Left ventricle myocardium superior (tissue), 1 donor: Measurements from ENCODE around the gene NXPH4. TPM values are rescaled to one million over a fixed set of nuclear protein-coding genes. Genes with fewer than 3 reads are reported as not detected.

ENCODE experiments used
- ATAC-seq: fragments of 200-7000 bp; cut with Tn5 transposase; one replicate; pipeline ENCODE4 v1.9.1; 2020; ENCODE audit warnings: mild to moderate bottlenecking, moderate library complexity
- DNase-seq: peaks from one replicate; pipeline ENCODE4 v3.0.0-alpha.2; 2020
- intact Hi-C: fragments of 100-400 bp; cut with micrococcal nuclease; formaldehyde crosslinking; loops from one replicate; pipeline ENCODE4 v1.11.0; 2022
- total RNA-seq: library from RNA; stranded (reverse); fragmentation: NEBNext Ultra II Directional; extraction: Animal tissue kit (Norgen Biotek cat#: 25700); gene quantifications from one replicate; pipeline ENCODE4 v1.2.1, GENCODE V29; 2021
- donor health status: DM: no; HTN: yes; CAD: no; lungs with severe emphysema.

NXPH4 gene
- total RNA-seq, 1 donor from 2014 or later = 1.8 TPM

DNA sequence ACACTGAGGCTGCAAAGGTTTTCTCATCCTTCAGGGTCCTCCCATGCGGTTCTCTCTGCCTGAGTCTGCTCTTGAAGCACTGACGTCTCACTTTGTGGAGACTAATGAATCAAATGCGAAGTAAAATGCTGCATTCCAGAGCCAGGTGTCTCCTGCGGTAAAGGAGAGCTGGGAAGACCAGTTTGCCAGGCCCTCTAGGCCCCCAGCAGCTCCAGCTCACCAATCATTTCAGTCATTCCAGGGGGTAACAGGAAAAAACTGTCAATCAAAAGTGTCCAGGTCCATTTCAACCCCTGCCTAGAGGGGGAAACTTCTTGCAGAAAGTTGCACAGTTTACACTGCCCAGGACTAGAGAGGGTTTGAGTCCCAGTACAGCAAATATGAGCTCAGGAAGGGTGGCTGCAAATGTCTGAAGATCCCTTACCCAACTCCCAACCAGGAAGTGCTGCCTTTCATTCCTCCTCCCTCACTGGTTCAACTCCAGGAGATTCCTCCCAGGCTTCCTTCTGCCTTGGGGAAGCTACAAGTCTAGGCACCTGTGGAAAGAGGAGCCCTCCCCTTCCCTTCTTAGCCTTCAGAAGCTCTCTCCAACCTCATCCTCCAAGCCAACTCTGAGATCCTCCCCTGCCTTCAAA is 2.7 kb upstream of the NXPH4 start:
- intact Hi-C loops = no loop called here
- ATAC-seq (no peak), DNase-seq (no peak)

DNA sequence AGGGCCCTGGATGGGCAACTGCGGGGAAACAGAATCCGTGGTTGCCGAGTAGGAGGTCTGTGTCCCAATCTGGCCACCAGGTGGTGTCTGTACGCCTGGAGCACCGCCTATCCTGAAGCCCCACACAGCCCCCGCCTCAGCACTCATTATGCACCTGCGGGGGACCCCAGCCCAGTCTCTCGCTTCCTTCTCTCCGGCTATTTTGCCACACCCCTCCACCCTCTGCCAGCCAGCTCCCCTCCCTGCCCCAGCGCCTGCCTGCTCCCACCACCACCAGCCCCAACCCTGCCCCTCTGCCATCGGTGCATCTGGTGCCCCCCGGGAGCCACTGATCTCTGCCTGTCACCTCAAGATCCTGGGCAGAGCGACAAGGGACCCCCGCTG is 2.2 kb upstream of the NXPH4 start:
- DNase-seq = peak; percentile 74
- intact Hi-C loops = no loop called here
- peak; percentile 67 for ATAC-seq

DNA sequence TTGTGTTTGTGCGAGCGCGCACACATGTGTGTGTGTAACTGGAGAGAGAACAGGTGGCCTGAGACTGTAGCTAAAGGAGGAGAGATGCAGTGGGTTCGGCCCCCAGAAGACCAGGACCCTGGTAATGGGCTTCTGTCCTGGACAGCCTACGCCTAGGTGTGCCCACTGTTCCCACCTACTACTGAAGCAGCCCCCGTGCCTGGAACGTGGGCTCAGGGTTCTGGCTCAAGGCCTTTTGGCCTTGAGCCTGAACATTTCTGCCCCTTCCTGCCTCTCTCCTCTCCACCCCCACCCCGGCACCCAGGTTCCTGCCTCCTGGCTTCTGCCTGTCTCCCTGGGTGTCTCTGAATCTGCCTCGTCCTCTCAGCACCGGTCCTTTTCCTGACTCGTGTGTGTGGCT is 1.5 kb upstream of the NXPH4 start:
- ATAC-seq (no peak), DNase-seq (no peak)
- intact Hi-C loops = no loop called here

DNA sequence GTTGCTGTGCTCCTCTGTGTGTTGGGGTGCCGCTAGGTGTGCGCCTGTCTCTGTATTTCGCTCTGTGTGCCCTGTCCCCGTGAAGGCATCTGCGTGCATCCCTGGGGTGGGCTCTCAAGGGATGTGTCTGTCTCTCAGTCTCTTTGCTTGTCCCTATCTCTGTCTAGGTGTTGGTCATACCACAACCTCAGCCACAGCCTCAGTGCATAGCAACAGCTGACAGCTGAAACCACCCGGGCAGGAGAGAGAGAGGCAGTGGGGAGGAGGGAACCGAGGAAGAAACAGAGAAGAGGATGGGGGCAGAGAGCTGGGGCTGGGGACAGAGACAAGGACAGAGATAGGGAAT is 953 bp upstream of the NXPH4 start:
- ATAC-seq (no peak), DNase-seq (no peak)

DNA sequence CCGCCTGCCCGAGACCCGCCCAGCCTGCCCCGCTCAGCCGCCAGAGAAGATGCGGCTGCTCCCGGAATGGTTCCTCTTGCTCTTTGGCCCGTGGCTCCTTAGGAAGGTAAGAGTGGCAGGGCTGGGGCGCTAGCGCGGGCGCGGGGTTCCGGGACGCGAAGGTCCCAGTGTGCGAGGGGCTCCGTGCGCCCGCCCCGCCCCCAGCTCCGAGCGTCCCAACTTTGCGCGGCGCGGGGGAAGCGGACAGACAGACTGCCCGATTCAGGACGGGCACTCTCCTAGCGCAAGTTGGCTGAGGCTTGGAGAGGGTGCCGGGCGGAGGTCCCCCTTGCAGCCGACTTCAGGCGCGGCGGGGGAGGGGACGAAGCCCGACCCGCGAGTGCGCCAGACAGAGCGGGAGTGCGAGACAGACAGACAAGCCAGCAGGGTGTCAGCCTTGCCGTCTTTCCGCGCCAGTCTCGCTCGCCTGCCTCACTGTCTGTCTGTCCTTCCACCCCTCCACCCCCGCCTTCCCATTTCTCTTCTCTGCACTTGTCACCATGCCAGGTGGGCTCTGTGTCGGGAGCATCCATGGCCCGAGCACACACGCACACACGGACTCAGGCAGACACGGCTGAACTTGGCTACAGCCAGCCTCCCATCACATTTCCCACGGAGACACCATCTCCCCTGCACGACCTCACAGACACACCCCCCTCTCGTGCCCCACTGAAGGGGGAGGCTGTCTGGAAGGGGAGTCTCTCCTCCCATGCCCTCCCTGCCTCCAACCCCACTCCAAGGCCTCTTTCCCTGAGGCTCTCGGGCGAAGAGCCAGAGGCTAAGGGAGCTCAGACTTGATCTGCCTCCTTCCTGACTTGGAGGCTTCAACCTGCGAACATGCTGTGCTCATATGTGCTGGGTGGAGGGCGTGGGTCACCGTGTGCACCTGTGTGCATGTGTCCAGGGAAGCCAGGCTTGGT is 606 bp downstream of the NXPH4 start:
- DNase-seq (no peak), ATAC-seq (no peak)
- intact Hi-C loops = no loop called here

More for the DNA sequence above, 953 bp upstream of the NXPH4 start:
- intact Hi-C loops = no loop called here

DNA sequence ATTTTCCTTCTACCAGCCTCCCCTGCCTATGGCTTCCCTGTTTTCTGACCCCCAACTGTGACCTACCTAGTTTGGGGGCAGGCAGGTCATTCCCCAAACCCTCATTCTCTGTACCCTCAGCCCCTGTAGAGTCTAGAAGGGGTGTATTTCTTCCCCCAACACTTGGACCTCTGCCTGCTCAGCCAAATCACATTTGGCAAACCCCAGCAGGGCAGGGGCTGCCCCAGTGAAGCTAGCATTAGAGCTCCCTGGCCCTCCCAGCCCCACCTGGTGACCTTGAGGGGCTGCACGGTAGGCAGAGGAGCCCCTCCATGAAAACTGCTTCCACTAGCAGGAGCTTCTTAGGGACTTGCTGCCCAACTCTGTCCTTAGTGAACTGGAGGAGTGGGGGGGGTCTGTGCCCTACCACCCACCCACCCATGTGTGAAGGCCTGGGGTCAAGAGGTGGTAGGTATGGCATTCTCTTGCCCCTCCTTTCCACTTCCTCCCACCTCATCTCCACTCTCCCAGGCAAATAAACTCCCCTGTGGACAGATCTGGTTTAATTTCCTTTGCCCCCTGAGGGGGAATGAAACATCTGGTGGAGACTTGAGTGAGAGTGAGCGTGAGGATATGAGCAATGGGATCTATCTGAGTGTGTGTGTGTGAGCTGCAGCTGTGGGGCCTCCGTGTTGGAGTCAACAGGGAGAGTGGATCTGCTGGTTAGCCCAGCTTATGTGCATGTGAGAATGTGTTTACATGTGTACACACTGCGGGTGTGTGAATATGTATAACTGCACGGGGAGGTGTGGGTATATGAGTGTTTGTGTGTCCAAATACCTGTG is 1.6 kb downstream of the NXPH4 start:
- ATAC-seq (no peak), DNase-seq (no peak)
- intact Hi-C loops = no loop called here

DNA sequence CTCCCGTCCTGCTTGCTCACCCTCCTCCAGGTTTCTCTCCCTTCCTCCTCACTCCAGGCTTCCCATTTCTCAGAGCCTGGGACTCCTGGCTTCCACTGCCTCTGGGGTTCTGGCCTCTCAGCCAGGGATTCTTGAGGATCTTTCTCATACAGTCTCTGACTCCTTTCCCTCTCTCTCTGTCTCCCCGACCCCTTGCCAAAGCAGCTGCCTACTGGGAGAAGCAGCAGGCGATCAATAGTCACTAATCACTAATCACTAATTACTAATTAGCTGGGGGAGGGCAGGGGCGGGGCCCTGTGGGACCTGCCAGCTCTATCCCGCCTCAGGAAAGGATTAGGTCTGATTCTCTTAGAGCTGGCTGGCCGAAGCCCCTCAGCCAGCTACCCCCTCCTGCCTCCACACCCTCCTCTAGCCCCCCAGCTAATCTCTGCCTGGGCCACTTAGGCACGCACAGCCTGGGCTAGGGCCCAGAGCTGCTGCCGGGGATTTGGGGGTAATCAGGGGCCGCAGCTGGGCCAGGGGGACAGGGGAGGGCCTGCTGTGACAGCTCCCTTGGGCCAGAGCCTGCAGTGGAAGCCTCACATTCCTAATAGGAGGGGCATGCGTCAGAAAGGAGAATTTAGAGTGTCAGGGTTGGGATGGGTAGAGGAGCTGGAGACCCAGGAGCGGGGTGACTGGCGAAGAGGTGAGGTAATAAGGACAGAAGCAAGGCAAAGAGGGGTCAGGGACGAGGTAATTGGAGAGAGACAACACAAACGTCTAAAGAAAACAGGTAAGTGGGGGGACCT is 2.8 kb downstream of the NXPH4 start:
- DNase-seq = no peak
- no peak for ATAC-seq
- intact Hi-C loops = no loop called here

DNA sequence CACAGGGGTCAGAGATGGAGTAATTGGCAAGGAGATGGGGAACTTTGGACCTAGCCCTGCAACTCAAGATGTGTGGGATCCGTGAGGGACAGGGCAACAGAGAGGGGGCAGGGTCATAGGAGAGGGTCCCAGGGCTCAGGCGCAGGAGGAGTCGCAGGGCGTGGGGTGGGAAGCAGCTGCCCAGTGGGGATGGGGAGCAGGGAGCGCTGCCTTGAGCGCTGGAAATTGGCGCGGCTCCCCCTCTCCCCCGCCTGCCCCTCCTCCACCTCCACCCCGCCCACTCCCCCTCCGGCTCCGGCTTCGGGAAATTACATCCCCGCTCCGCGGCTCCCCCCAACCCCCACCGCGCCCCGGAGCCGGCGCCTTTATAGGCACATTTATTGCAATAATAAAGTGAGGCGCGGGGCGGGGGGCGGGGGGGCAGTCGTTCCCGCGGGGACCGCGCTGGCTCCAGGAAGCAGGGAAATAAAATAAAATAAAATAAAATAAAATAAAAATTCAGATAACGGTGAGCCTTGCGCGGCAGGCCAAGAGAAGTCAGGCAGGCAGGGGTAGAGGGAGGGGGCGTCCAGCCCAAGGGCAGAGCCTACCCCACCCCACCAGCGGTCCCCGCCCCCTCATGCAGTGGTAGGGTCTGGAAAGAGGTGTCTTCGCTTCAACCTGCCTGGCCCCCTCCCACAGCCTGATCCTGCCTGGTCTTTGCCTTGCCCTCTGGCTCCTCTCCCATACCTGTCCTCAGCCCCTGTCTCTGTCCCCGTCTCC is 3.6 kb downstream of the NXPH4 start:
- intact Hi-C loops = no loop called here
- no peak for DNase-seq
- no peak for ATAC-seq

DNA sequence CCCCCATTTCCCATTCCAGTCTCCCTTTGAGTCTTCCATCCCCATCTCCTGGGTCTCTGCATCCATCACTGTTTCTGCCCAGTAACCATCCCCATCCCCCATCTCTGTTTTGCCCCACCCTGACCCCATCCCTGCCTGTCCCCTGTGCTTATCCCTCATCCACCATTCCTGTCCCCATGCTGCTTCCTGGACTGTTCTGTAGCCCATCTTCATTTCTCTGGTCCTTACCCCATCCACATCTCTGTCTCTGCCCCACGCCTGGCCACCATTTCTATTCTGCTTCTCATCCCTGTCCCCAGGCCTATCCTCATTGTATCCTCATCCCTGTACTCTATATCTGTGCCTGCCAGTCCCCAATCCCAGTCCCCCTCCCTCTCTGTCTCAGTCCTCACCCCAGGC is 4.2 kb downstream of the NXPH4 start:
- DNase-seq (no peak), ATAC-seq (no peak)
- intact Hi-C loops = no loop called here

DNA sequence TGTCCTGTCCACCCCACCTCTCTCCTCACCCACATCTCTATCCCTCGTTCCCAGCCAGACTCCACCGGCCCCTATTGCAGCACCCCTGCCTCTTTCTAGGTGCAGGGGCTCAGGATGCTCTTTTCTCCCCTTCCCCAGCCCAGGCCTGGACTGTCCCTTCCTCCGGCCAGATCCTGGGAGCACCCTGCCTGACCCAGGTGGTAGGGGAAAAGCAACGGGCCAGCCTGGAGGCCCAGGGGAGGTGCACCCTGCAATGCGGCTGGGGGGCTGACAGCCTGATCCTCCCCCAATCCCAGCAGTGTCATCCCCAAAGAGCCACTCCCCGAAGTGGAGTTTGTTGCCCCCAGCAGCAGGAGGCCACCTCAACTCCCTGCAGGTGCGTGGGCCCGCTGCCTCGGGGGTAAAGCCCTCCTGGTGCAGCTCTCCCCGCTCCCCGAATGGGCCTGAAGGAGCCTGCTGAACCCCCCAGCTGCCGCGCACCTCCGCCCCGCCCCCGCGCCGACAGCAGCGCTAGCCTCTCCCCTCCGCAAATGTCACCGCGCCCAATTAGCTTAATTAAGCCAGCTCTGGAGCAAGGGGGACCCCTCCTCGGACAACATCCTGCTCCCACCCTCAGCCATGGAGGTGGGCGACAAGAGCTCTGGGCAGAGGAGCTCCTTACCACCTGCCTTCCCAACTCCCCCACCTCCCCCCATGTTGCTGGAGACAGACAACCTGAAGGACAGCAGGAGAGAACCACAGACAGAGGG is 4.7 kb downstream of the NXPH4 start:
- DNase-seq (no peak), ATAC-seq (no peak)
- intact Hi-C loops = no loop called here

DNA sequence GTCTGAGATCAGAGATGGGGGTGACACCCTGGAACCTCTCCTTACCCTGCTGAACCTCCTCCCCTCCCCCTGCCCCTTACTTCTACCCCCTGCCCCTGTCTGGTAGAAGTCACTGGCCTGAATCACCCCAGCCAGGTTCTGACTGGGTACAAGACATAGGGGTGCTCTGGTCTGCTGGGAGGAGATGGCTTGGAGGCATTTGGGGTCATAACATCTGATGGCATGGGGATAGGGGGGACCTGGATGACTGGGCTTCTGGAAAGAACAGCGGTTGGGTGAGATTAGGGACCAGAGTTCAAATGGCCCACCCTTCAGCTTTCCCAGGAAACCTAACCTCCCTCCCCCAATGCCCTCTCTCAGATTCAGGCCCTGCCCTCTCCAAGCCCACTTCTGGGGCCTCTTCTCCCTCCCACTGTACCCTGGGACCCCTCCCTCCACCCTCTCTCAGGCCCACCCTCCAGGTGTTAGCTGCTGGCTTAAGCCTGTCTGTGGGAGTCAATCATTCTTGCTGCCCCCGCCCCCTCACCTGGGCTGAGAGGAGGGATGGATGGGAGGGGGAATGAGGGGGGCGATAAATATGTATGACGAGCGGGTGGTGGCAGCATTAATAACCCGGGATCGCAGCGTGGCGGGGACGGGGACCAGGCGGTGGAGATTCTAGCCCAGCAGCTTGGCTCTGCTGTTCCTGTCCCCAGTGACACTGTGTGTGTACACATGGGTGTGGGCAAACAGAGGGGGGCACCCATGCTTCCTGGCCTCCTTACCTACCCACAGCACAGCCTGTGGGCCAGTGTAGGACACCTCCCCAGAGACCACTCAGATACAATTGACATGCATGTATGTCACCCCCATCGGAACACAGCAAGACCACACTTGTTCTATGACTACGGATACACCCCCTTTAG is 5.9 kb downstream of the NXPH4 start:
- no peak for ATAC-seq
- no peak for DNase-seq
- intact Hi-C loops = no loop called here

DNA sequence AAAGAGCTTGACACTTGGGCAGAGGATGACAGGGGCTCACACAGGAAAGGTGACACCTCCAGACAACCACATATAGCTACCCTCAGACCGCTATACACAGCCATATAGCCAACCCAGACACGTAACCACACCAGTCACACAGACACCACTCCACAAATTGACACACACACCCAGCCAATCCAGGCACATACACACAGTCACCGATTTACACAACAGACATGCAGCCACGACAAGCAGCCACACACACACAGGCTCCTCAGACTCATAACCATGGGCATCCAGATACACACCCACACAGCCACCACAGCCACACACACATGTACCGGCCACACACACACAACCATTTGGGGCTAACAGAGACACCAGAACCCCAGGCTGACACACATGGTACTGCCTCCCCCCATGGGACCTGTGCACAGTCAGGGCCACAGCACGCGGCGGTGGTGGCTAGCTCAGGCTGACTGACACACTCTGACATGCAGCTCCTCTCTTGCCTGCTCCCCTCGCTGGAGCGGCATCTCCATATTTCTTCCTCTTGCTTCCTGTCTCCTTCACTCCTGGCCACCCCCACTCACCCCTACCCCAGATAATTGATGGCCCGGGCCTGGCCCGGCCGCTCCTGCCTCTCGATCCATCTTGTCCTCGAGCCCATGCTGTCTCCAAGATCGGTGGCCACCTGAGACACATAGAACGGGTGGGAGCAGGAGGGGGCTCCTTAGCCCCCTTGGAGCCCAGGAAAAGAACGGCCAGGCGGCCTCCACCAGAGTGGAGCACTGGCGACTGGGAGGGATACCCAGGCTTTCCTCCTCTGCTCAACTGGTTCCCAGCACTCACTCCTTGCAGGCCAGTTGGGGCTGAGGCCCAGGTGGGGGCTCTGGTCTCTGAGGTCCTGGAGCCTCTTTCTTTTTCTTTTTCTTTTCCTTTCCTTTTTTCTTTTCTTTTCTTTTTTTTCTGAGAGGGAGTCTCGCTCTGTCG is 6.9 kb downstream of the NXPH4 start:
- no peak for DNase-seq
- intact Hi-C loops = no loop called here
- no peak for ATAC-seq

DNA sequence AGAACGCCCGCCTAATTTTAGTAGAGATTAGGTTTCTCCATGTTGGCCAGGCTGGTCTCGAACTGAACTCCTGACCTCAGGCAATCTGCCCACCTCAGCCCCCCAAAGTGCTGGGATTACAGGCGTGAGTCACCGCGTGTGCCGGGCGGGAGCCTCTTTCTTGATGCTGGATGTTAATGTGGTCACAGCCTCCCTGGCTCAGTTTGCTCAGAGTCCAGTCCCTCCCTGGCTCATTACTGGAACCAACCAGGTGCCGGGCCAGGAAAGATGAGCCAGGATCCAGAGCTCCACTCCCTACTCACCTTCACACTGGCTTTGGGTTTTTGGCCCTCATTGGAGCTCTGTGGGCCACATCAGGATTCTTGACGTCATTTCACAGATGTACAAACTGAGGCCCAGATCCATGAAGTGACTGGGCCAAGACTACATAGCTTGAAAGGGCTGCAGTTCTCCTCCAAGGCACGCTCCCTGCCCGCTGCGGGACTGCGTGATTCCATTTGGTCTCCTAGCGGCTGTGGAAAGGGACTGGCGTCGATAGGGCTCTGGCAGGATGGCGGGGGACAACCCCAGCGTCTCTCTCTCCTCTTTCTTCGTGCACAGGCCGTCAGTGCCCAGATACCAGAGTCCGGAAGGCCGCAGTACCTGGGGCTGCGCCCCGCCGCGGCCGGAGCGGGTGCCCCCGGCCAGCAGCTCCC is 7.8 kb downstream of the NXPH4 start:
- no peak for ATAC-seq
- DNase-seq = no peak
- intact Hi-C loops = no loop called here

DNA sequence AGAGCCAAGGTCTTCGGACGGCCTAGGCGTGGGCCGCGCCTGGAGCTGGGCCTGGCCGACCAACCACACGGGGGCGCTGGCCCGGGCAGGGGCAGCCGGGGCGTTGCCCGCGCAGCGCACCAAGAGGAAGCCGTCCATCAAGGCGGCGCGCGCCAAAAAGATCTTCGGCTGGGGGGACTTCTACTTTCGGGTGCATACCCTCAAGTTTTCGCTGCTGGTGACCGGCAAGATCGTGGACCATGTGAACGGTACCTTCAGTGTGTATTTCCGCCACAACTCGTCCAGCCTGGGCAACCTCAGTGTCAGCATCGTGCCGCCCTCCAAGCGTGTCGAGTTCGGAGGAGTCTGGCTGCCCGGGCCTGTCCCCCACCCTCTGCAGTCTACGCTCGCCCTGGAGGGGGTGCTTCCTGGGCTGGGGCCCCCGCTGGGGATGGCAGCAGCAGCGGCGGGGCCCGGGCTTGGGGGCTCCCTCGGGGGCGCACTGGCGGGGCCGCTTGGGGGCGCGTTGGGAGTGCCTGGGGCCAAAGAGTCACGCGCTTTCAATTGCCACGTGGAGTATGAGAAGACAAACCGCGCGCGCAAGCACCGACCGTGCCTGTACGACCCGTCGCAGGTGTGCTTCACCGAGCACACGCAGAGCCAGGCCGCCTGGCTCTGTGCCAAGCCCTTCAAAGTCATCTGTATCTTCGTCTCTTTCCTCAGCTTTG is 8.5 kb downstream of the NXPH4 start:
- peak; percentile 40 for ATAC-seq
- intact Hi-C loops = no loop called here

More for the DNA sequence above, 8.5 kb downstream of the NXPH4 start:
- DNase-seq = peak; percentile 75
